Smooth muscle cell (in vitro differentiated cells): ENCODE results near the gene MYPN. TPM values are rescaled to one million over a fixed set of nuclear protein-coding genes. Genes with fewer than 3 reads are reported as not detected.

Source experiments
- DNase-seq: peaks from one replicate; lab custom pipeline; 2025; ENCODE audit not compliant: unreplicated experiment; lab: John Stamatoyannopoulos, UW
- H2AFZ ChIP-seq: fragments of 200-600 bp; sonication (generic); 2 replicates; pipeline ENCODE4 v1.6.0; 2016; ENCODE audit warnings: antibody characterized with exemption, low read depth, mild to moderate bottlenecking
- H3F3A ChIP-seq: fragments of 200-600 bp; sonication (generic); 2 replicates; pipeline ENCODE4 v1.6.0; 2017; ENCODE audit warnings: antibody characterized with exemption, low read depth
- H3K27ac ChIP-seq: fragments of 200-600 bp; sonication (generic); 2 replicates; pipeline ENCODE4 v1.5.1; 2016; ENCODE audit warnings: low read depth, mild to moderate bottlenecking
- H3K27me3 ChIP-seq: fragments of 200-600 bp; sonication (generic); 2 replicates; pipeline ENCODE4 v1.6.1; 2016; ENCODE audit warnings: low read depth, mild to moderate bottlenecking
- H3K36me3 ChIP-seq: fragments of 200-600 bp; sonication (generic); 2 replicates; pipeline ENCODE4 v1.5.1; 2016; ENCODE audit warnings: low read depth
- H3K4me1 ChIP-seq: fragments of 200-600 bp; sonication (generic); 2 replicates; pipeline ENCODE4 v1.5.1; 2016; ENCODE audit warnings: low read depth
- H3K4me2 ChIP-seq: fragments of 200-600 bp; sonication (generic); 2 replicates; pipeline ENCODE4 v1.6.0; 2016; ENCODE audit warnings: mild to moderate bottlenecking
- H3K4me3 ChIP-seq: fragments of 200-600 bp; sonication (generic); 2 replicates; pipeline ENCODE4 v1.5.1; 2016; ENCODE audit warnings: mild to moderate bottlenecking
- H3K79me2 ChIP-seq: fragments of 200-600 bp; sonication (generic); 2 replicates; pipeline ENCODE4 v1.6.0; 2016; ENCODE audit warnings: low read depth, mild to moderate bottlenecking
- H3K9ac ChIP-seq: fragments of 200-600 bp; sonication (generic); 2 replicates; pipeline ENCODE4 v1.6.0; 2016; ENCODE audit warnings: low read depth
- H3K9me3 ChIP-seq: fragments of 200-600 bp; sonication (generic); replicated peaks from 2 replicates; pipeline ENCODE4 v1.5.1; 2016; ENCODE audit warnings: low read depth
- H4K20me1 ChIP-seq: fragments of 200-600 bp; sonication (generic); 2 replicates; pipeline ENCODE4 v1.6.0; 2016; ENCODE audit warnings: low read depth
- CTCF ChIP-seq: fragments of 200-600 bp; sonication (generic); IDR thresholded peaks from 2 replicates; pipeline ENCODE4 v1.5.1; 2017; ENCODE audit warnings: borderline replicate concordance, mild to moderate bottlenecking, antibody characterized with exemption; ENCODE audit not compliant: insufficient read depth, poor library complexity, severe bottlenecking
- WGBS: methylation state at CpG from one replicate; pipeline ENCODE4 v1.1.7; 2016; ENCODE audit warnings: low lambda C conversion rate; 5-methylcytosine and 5-hydroxymethylcytosine counted together
- polyA plus RNA-seq: library from polyadenylated mRNA; unstranded; fragments of >200 nt; fragmentation: Nextera tagmentation; extraction: Ambion mirVana; gene quantifications from 2 replicates; pipeline ENCODE4 v1.2.1, GENCODE V29; 2016
- total RNA-seq: library from RNA; depleted of rRNA; stranded (reverse); fragments of >200 nt; gene quantifications from 2 replicates; pipeline ENCODE4 v1.2.3, GENCODE V29; 2014

MYPN gene
- total and polyA plus RNA-seq, 2 experiments from 2014 or later, result 0.03 to 0.13 TPM

GRCh38 chr10:68139448-68140272 lies 30.4 kb downstream of the MYPN start:
- no peak for TF ChIP-seq CTCF
- no peak overlapping the region for H3K27ac ChIP-seq
- no peak overlapping the region for H2AFZ ChIP-seq
- no peak for DNase-seq
- WGBS, result 63% methylated on average over 6 of the region's 6 CpGs
- no peaks in the 10 kb centered on the region for H3K79me2 ChIP-seq
- H3K9ac ChIP-seq, result no peak overlapping the region
- H3K36me3 ChIP-seq, result no peaks in the 10 kb centered on the region
- H3K4me3 ChIP-seq, result no peak overlapping the region
- H3K4me1 ChIP-seq, result peaks cover 18% of the 10 kb centered on the region
- no peaks in the 10 kb centered on the region for H3K9me3 ChIP-seq
- peaks cover 12% of the 10 kb centered on the region for H3F3A ChIP-seq
- H3K27me3 ChIP-seq, result no peaks in the 10 kb centered on the region
- no peak overlapping the region for H3K4me2 ChIP-seq
- H4K20me1 ChIP-seq, result no peaks in the 10 kb centered on the region

- no peaks in the 10 kb centered on the region for H3K9me3 ChIP-seq
- WGBS, result 80% methylated on average over 4 of the region's 4 CpGs
- no peak for DNase-seq
- no peak overlapping the region for H3K4me3 ChIP-seq
- H2AFZ ChIP-seq, result no peak overlapping the region
- TF ChIP-seq CTCF, result no peak
- H3K79me2 ChIP-seq, result no peaks in the 10 kb centered on the region
- no peaks in the 10 kb centered on the region for H4K20me1 ChIP-seq
- no peak overlapping the region for H3K27ac ChIP-seq
- H3K9ac ChIP-seq, result no peak overlapping the region
- H3K36me3 ChIP-seq, result no peaks in the 10 kb centered on the region
- H3K4me2 ChIP-seq, result no peak overlapping the region
- no peaks in the 10 kb centered on the region for H3K4me1 ChIP-seq
- H3F3A ChIP-seq, result no peaks in the 10 kb centered on the region
- H3K27me3 ChIP-seq, result no peaks in the 10 kb centered on the region
These were observed 33.5 kb downstream of the MYPN start for GRCh38 chr10:68142761-68143160.

GRCh38 chr10:68144709-68145108 lies 35.4 kb downstream of the MYPN start:
- no peaks in the 10 kb centered on the region for H3F3A ChIP-seq
- H3K4me3 ChIP-seq, result no peak overlapping the region
- 69% methylated on average over 6 of the region's 6 CpGs for WGBS
- H3K4me2 ChIP-seq, result no peak overlapping the region
- H3K27me3 ChIP-seq, result no peaks in the 10 kb centered on the region
- no peak for TF ChIP-seq CTCF
- H4K20me1 ChIP-seq, result no peaks in the 10 kb centered on the region
- H3K4me1 ChIP-seq, result no peaks in the 10 kb centered on the region
- no peaks in the 10 kb centered on the region for H3K36me3 ChIP-seq
- H2AFZ ChIP-seq, result no peak overlapping the region
- no peaks in the 10 kb centered on the region for H3K9me3 ChIP-seq
- H3K79me2 ChIP-seq, result no peaks in the 10 kb centered on the region
- no peak for DNase-seq
- no peak overlapping the region for H3K27ac ChIP-seq
- no peak overlapping the region for H3K9ac ChIP-seq

GRCh38 chr10:68145705-68146104 lies 36.4 kb downstream of the MYPN start:
- H3F3A ChIP-seq, result no peaks in the 10 kb centered on the region

More at GRCh38 chr10:68145705-68146104, 36.4 kb downstream of the MYPN start:
- no peaks in the 10 kb centered on the region for H3K79me2 ChIP-seq
- H3K9me3 ChIP-seq, result no peaks in the 10 kb centered on the region
- H3K4me1 ChIP-seq, result no peaks in the 10 kb centered on the region
- H3K36me3 ChIP-seq, result no peaks in the 10 kb centered on the region
- no peak overlapping the region for H3K4me3 ChIP-seq
- H3K27me3 ChIP-seq, result no peaks in the 10 kb centered on the region
- TF ChIP-seq CTCF, result no peak
- H2AFZ ChIP-seq, result no peak overlapping the region
- H3K27ac ChIP-seq, result no peak overlapping the region
- no peak for DNase-seq
- no peak overlapping the region for H3K9ac ChIP-seq
- H3K4me2 ChIP-seq, result no peak overlapping the region
- H4K20me1 ChIP-seq, result no peaks in the 10 kb centered on the region
- WGBS, result 83% methylated on average over 3 of the region's 3 CpGs
